Nephron progenitor cell (in vitro differentiated cells): Measurements from ENCODE around the gene GPR87.

ENCODE experiments used
- DNase-seq: peaks from one replicate; pipeline ENCODE4 v3.0.0; 2021
- H3K27ac Mint-ChIP-seq: 2 replicates; pipeline ENCODE4 v1.8.0; 2021; ENCODE audit warnings: mild to moderate bottlenecking, moderate library complexity, mixed read lengths
- H3K27me3 Mint-ChIP-seq: 2 replicates; pipeline ENCODE4 v1.8.0; 2021; ENCODE audit warnings: mild to moderate bottlenecking, low read depth, mixed read lengths; ENCODE audit not compliant: poor library complexity
- H3K36me3 Mint-ChIP-seq: 2 replicates; pipeline ENCODE4 v1.8.0; 2021; ENCODE audit warnings: low read depth, mixed read lengths
- H3K4me1 Mint-ChIP-seq: 2 replicates; pipeline ENCODE4 v1.8.0; 2021; ENCODE audit warnings: mixed read lengths
- H3K4me3 Mint-ChIP-seq: 2 replicates; pipeline ENCODE4 v1.8.0; 2021; ENCODE audit warnings: mild to moderate bottlenecking, moderate library complexity, mixed read lengths
- H3K9me3 Mint-ChIP-seq: 2 replicates; pipeline ENCODE4 v1.8.0; 2021; ENCODE audit warnings: mild to moderate bottlenecking, moderate library complexity, mixed read lengths
- TF ChIP-seq, protein P1 (sequence below): fragments of 200-600 bp; sonication (generic); IDR thresholded peaks from 2 replicates; pipeline ENCODE4 v1.5.0; 2021; ENCODE audit warnings: antibody characterized with exemption

Gene GPR87

GRCh38 chr3:151315136-151315535 lies 1.5 kb downstream of the GPR87 start:
- TF ChIP-seq, protein P1, sequence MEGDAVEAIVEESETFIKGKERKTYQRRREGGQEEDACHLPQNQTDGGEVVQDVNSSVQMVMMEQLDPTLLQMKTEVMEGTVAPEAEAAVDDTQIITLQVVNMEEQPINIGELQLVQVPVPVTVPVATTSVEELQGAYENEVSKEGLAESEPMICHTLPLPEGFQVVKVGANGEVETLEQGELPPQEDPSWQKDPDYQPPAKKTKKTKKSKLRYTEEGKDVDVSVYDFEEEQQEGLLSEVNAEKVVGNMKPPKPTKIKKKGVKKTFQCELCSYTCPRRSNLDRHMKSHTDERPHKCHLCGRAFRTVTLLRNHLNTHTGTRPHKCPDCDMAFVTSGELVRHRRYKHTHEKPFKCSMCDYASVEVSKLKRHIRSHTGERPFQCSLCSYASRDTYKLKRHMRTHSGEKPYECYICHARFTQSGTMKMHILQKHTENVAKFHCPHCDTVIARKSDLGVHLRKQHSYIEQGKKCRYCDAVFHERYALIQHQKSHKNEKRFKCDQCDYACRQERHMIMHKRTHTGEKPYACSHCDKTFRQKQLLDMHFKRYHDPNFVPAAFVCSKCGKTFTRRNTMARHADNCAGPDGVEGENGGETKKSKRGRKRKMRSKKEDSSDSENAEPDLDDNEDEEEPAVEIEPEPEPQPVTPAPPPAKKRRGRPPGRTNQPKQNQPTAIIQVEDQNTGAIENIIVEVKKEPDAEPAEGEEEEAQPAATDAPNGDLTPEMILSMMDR, result no peak
- Mint-ChIP-seq H3K27ac (no peak overlapping the region), H3K9me3 (no peaks in the 10 kb centered on the region), H3K27me3 (no peaks in the 10 kb centered on the region), H3K4me3 (no peak overlapping the region), H3K36me3 (no peaks in the 10 kb centered on the region), H3K4me1 (no peaks in the 10 kb centered on the region)
- no peak for DNase-seq

DNA sequence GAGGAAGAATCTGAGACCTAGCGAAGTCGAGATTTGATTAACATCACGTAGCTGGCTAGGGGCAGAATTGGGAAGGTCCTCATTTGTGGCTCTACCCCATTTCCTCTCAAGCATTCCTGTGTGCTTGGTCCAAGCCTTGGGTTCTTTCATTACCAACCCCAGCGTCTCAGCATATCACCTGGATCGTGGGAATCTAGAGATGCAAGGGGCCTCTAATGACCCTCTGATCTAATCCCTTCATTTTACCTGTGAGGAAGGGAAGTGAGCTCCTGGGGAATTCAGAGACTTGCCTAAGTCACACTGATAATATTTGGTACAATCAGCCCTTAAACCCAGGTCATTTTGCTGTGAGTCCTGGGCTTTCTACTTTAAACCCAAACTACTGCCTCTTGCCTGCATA lies 2.0 kb downstream of the GPR87 start:
- no peak for DNase-seq
- Mint-ChIP-seq H3K9me3 (no peaks in the 10 kb centered on the region), H3K4me3 (no peak overlapping the region), H3K4me1 (no peaks in the 10 kb centered on the region), H3K27ac (no peak overlapping the region), H3K36me3 (no peaks in the 10 kb centered on the region), H3K27me3 (no peaks in the 10 kb centered on the region)
- TF ChIP-seq, protein P1, result no peak

- no peak overlapping the region for H3K27ac Mint-ChIP-seq
- no peaks in the 10 kb centered on the region for H3K9me3 Mint-ChIP-seq
- no peaks in the 10 kb centered on the region for H3K36me3 Mint-ChIP-seq
- TF ChIP-seq, protein P1, result no peak
- H3K4me3 Mint-ChIP-seq, result no peak overlapping the region
- no peak for DNase-seq
- H3K27me3 Mint-ChIP-seq, result no peaks in the 10 kb centered on the region
- no peaks in the 10 kb centered on the region for H3K4me1 Mint-ChIP-seq
Observed at GRCh38 chr3:151314137-151314536, 2.5 kb downstream of the GPR87 start.

DNA sequence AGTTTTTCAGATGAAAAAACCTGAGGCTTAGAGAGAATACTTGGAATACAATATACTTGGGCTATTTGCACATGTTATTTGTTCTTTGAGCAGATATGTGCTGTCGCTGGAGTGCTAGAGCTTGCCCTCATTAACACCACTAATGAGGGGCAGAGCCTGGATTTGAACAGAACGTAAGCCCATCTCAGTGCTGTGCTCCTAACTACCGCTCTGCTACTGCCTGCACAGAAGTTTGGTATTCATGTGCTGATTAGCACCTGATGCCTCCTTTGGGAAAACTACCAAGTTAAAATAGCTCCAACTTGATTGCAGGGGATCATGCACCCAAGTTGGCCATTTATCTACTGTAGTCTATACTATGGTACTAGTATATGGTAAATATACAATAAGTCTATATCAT lies 3.6 kb downstream of the GPR87 start:
- no peaks in the 10 kb centered on the region for H3K4me1 Mint-ChIP-seq
- H3K27ac Mint-ChIP-seq, result no peak overlapping the region
- H3K27me3 Mint-ChIP-seq, result no peaks in the 10 kb centered on the region
- no peak overlapping the region for H3K4me3 Mint-ChIP-seq
- DNase-seq, result no peak
- TF ChIP-seq, protein P1, result no peak
- H3K36me3 Mint-ChIP-seq, result no peaks in the 10 kb centered on the region
- no peaks in the 10 kb centered on the region for H3K9me3 Mint-ChIP-seq

DNA sequence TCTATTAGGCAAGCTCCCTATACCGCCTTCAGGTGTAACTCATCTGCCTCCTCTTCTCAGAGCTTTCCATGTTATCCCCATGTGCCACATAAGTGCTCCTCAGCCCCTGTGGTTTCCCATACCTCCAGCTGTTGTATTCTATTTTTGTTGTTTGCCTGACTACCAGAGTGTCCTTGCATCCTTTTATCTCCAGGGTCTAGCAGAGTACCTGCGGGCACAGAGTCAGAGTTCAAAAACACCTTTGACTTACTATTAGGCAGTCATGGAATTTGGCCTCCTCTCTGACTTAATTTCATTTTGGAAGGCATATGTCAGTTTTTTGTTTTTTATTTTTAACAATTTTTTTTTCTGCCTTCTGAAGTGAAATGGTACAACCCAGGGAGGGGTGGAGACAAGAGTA lies 7.1 kb downstream of the GPR87 start:
- no peak for DNase-seq
- Mint-ChIP-seq H3K27me3 (peaks cover 5% of the 10 kb centered on the region), H3K27ac (no peak overlapping the region), H3K4me1 (peaks cover 16% of the 10 kb centered on the region), H3K4me3 (no peak overlapping the region), H3K36me3 (no peaks in the 10 kb centered on the region), H3K9me3 (no peaks in the 10 kb centered on the region)
- TF ChIP-seq, protein P1, result no peak

DNA sequence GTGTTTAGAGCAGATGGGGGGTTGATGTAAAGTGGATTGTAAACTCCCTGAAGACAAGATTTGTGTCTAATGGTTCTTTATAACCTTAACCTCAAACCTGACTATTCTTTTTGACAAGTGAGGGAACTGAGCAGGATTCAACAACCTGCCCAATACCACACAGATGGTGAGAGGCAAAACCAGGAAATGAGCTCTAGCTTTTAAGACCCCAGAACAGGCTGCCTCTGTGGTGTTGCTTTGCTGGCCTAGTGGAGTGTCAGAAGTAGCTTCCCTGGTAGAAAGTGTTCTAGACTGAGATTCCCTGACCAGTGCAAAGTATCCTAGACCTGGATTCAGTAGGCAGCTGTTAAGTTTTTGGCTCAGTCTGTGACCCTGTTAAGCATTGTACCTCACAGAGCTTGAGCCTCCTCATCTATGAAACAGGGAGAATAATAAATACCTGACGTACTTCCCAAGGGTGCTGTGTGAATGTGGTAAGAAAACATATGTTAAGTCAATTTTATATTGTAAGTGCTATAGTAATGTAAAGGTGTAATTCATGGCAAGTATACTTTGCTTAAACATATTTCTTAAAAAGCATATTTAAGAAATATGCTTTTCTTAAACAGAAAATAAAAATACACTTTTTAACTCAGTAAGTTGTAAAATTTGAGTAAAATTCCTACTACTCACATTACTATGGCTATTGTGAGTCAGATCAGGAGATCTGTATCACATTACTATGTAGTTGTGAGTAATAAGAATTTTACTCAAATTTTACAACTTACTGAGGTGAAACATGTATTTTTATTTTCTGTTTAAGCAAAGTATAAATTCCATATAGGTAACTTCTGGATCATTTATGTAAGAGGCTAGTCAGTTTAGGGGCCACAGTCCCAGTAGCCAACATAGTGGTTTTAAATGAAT lies 8.8 kb downstream of the GPR87 start:
- no peaks in the 10 kb centered on the region for H3K9me3 Mint-ChIP-seq
- TF ChIP-seq, protein P1, result no peak
- H3K4me1 Mint-ChIP-seq, result peaks cover 29% of the 10 kb centered on the region
- H3K4me3 Mint-ChIP-seq, result no peak overlapping the region
- DNase-seq, result no peak
- H3K27ac Mint-ChIP-seq, result no peak overlapping the region
- H3K27me3 Mint-ChIP-seq, result peaks cover 5% of the 10 kb centered on the region
- peaks cover 3% of the 10 kb centered on the region for H3K36me3 Mint-ChIP-seq
